GM12878 (cell line): ENCODE data around the gene MAPKAPK2. TPM values are rescaled to one million over a fixed set of nuclear protein-coding genes. Genes with fewer than 3 reads are reported as not detected.

Experiments used
- ATAC-seq: fragments of 200-7000 bp; cut with Tn5 transposase; 3 replicates; pipeline ENCODE4 v1.9.1; 2020; ENCODE audit warnings: mild to moderate bottlenecking, moderate library complexity
- BruUV-seq: library from RNA; stranded (reverse); fragments of 400-500 nt; replicated peaks from 2 replicates; lab custom pipeline; 2021; lab: Mats Ljungman, UMichigan
- CTCF ChIA-PET: fragments of 300-600 bp; sonication (Branson Sonifier 250); formaldehyde crosslinking; extraction: SDS; loops from one replicate; lab custom pipeline; 2021; ENCODE audit warnings: inconsistent platforms; lab: Yijun Ruan, JAX
- POLR2A ChIA-PET: fragments of 350-600 bp; formaldehyde crosslinking; extraction: SDS; loops from one replicate; lab custom pipeline; 2021; ENCODE audit warnings: inconsistent platforms; lab: Charles Lee
- RAD21 ChIA-PET: fragments of 300-600 bp; sonication (Branson Sonifier 250); formaldehyde crosslinking; loops from one replicate; lab custom pipeline; 2023; ENCODE audit warnings: antibody characterized with exemption; ENCODE audit not compliant: unreplicated experiment; lab: Charles Lee
- SMC1A ChIA-PET: fragments of 300-600 bp; sonication (Branson Sonifier 250); formaldehyde crosslinking; loops from one replicate; lab custom pipeline; 2023; ENCODE audit not compliant: unreplicated experiment, uncharacterized antibody; lab: Charles Lee
- DNase-seq: peaks from one replicate; pipeline ENCODE4 v3.0.0-alpha.2; 2011; ENCODE audit warnings: low read depth, low spot score
- FAIRE-seq: peaks from 3 replicates; lab custom pipeline; 2011; peaks lifted over from hg19 to GRCh38; lab: Jason Lieb, UNC
- H2AFZ ChIP-seq: 2 replicates; pipeline ENCODE4 v1.6.0; 2011; ENCODE audit warnings: low read depth, low read length, control low read depth; ENCODE audit not compliant: control insufficient read depth
- H3K27ac ChIP-seq: 2 replicates; pipeline ENCODE4 v1.5.1; 2011; ENCODE audit warnings: control low read depth; ENCODE audit not compliant: control insufficient read depth, insufficient read depth
- H3K27me3 ChIP-seq, 2 experiments: replicated peaks in 1 of 2; 2 replicates each; pipeline versions ENCODE4 v1.6.0 to v1.6.1; 2011; ENCODE audit warnings: low read length in 1 of 2; ENCODE audit not compliant: control insufficient read depth in 2 of 2, insufficient read depth in 2 of 2
- H3K36me3 ChIP-seq, 2 experiments: 2 replicates each; pipeline ENCODE4 v1.5.1; 2011; ENCODE audit warnings: low read length in 1 of 2; ENCODE audit not compliant: control insufficient read depth in 2 of 2, insufficient read depth in 2 of 2
- H3K4me1 ChIP-seq: 2 replicates; pipeline ENCODE4 v1.6.1; 2011; ENCODE audit warnings: mild to moderate bottlenecking, low read length, moderate library complexity, mixed read lengths; ENCODE audit not compliant: control insufficient read depth, insufficient read depth
- H3K4me2 ChIP-seq: 2 replicates; pipeline ENCODE4 v1.6.0; 2011; ENCODE audit warnings: control low read depth; ENCODE audit not compliant: control insufficient read depth, insufficient read depth
- H3K4me3 ChIP-seq: fragments of 200-600 bp; sonication (generic); 2 replicates; pipeline ENCODE4 v1.5.1; 2016
- H3K79me2 ChIP-seq: 2 replicates; pipeline ENCODE4 v1.6.0; 2011; ENCODE audit warnings: low read length; ENCODE audit not compliant: control insufficient read depth, insufficient read depth
- H3K9ac ChIP-seq: 2 replicates; pipeline ENCODE4 v1.8.0; 2011; ENCODE audit warnings: low read length, control low read depth, mixed read lengths; ENCODE audit not compliant: control insufficient read depth, insufficient read depth
- H3K9me3 ChIP-seq: replicated peaks from 3 replicates; pipeline ENCODE4 v1.5.1; 2011; ENCODE audit warnings: mild to moderate bottlenecking, low read length; ENCODE audit not compliant: control insufficient read depth, insufficient read depth
- H4K20me1 ChIP-seq: 2 replicates; pipeline ENCODE4 v1.6.0; 2011; ENCODE audit not compliant: control insufficient read depth, insufficient read depth
- ATF2 ChIP-seq: IDR thresholded peaks from 2 replicates; pipeline ENCODE4 v1.6.1; 2012; ENCODE audit warnings: low read length, inconsistent platforms
- HDGF ChIP-seq: fragments of 450-650 bp; IDR thresholded peaks from 2 replicates; pipeline ENCODE4 v1.6.1; 2016; ENCODE audit warnings: antibody characterized with exemption
- IRF5 ChIP-seq: fragments of 450-650 bp; IDR thresholded peaks from 2 replicates; pipeline ENCODE4 v1.6.1; 2017; ENCODE audit warnings: borderline replicate concordance
- MYC ChIP-seq: IDR thresholded peaks from 2 replicates; pipeline ENCODE4 v1.6.1; 2011; ENCODE audit warnings: mild to moderate bottlenecking, low read length, moderate library complexity, inconsistent platforms; ENCODE audit not compliant: insufficient read depth, insufficient replicate concordance, insufficient read length, severe bottlenecking
- STAT1 ChIP-seq: fragments of 450-650 bp; conservative IDR thresholded peaks from 2 replicates; pipeline ENCODE4 v1.6.1; 2014; ENCODE audit warnings: antibody characterized with exemption, mild to moderate bottlenecking
- TCF12 ChIP-seq: IDR thresholded peaks from 2 replicates; pipeline ENCODE4 v1.6.1; 2011; ENCODE audit warnings: low read depth, mild to moderate bottlenecking, low read length
- ZBED1 ChIP-seq: IDR thresholded peaks from 2 replicates; pipeline ENCODE4 v1.6.1; 2016; ENCODE audit warnings: borderline replicate concordance
- ZBTB33 ChIP-seq: fragments of 450-650 bp; IDR thresholded peaks from 2 replicates; pipeline ENCODE4 v1.6.1; 2017; ENCODE audit warnings: mild to moderate bottlenecking
- WGBS: methylation state at CpG from one replicate; pipeline ENCODE4 v1.1.6; 2016; ENCODE audit warnings: low lambda C conversion rate; ENCODE audit not compliant: insufficient replicate concordance, insufficient coverage; ENCODE audit errors: missing lambda C conversion rate; 5-methylcytosine and 5-hydroxymethylcytosine counted together
- in situ Hi-C: fragments of 300-500 bp; cut with MboI; formaldehyde crosslinking; loops from 9 replicates; pipeline ENCODE4 v1.14.3; 2018; ENCODE audit warnings: mixed read lengths
- intact Hi-C: fragments of 100-400 bp; cut with micrococcal nuclease; formaldehyde crosslinking; loops from one replicate; pipeline ENCODE4 v1.14.2; 2022; ENCODE audit not compliant: unreplicated experiment
- polyA plus RNA-seq, 11 experiments: library from polyadenylated mRNA; depleted of rRNA in 4 of 11; unstranded in 6 of 11; stranded (reverse) in 5 of 11; fragments of >200 nt; fragmentation: Nextera tagmentation in 4 of 11; fragmentation: Illumina TruSeq in 1 of 11; extraction: Ambion mirVana in 4 of 11; extraction: Trizol in 1 of 11; gene quantifications; 1 replicate in 1 of 11; 2 replicates in 10 of 11; pipeline versions ENCODE4 v1.2.1 to v1.2.3, GENCODE V29; 2011 to 2016; ENCODE audit warnings: inconsistent platforms in 2 of 11, missing spikeins in 2 of 11, low read depth in 1 of 11
- total RNA-seq, 4 experiments: library from RNA; depleted of rRNA in 3 of 4; stranded (reverse); fragments of >200 nt in 3 of 4; fragmentation: Illumina TruSeq in 1 of 4; extraction: Trizol in 1 of 4; gene quantifications; 2 replicates each; pipeline versions ENCODE4 v1.2.1 to v1.2.3, GENCODE V29; 2013 to 2021

MAPKAPK2 gene
- total and polyA plus RNA-seq, 10 of the 15 experiments (the other 5 are each of a cell fraction or from before 2014, with no cell fraction given), result 0.72 to 92.2 (median 49.3) TPM

- CTCF ChIA-PET, result interaction anchor here (1.4 kb wide), 1 partner anchor 32 kb away, joined by 7 read pairs; no protein-coding TSS in a partner anchor
- Histone ChIP-seq H3K4me2 (no peak overlapping the region), H3K9me3 (no peaks in the 10 kb centered on the region), H3K27ac (no peak overlapping the region), H3K27me3 (no peaks in the 10 kb centered on the region), H3K4me3 (no peak overlapping the region), H4K20me1 (peaks cover 19% of the 10 kb centered on the region), H3K9ac (no peak overlapping the region), H3K79me2 (peaks cover 71% of the 10 kb centered on the region), H2AFZ (no peak overlapping the region), H3K36me3 (peaks cover 12 to 15% of the 10 kb centered on the region in 2 experiments), H3K4me1 (peaks cover 24% of the 10 kb centered on the region)
- in situ Hi-C loops (no loop called here), intact Hi-C loops (no loop called here)
- no peak for TF ChIP-seq TCF12
- no peak for TF ChIP-seq ATF2
- TF ChIP-seq MYC, result no peak
- no peak for TF ChIP-seq HDGF
- TF ChIP-seq ZBTB33, result no peak
- TF ChIP-seq ZBED1, result no peak
- TF ChIP-seq STAT1, result no peak
- TF ChIP-seq IRF5, result no peak
- POLR2A ChIA-PET, result interaction anchor here (0.6 to 2.0 kb wide), 4 partner anchors 8 to 16 kb away, joined by 3 to 6 read pairs (median 4); no protein-coding TSS in a partner anchor
- ATAC-seq (no peak), FAIRE-seq (no peak), DNase-seq (no peak)
- SMC1A ChIA-PET, result no interaction called here
- no TSS peak for BruUV-seq
- 89% methylated on average over 9 of the region's 9 CpGs for WGBS
- RAD21 ChIA-PET, result no interaction called here
Measured at GRCh38 chr1:206695733-206696132, 11.0 kb downstream of the MAPKAPK2 start.
